HG02938 (cell line): ENCODE measurements around the gene LDAF1.
"Not testable (repeated sequence)": the region's sequence is repeated elsewhere in the genome, so short reads cannot be mapped to it uniquely, and the experiment has no call there.

Source experiments
- ATAC-seq: cut with Tn5 transposase; IDR thresholded peaks from one replicate; pipeline ENCODE4 v1.9.1; 2021; ENCODE audit warnings: mild to moderate bottlenecking, moderate library complexity; ENCODE audit not compliant: unreplicated experiment

LDAF1 gene

GRCh38 chr16:21158208-21159110 is at the start of gene LDAF1:
Gene LDAF1 (plus strand): TSS chr16:21158674. CDS start chr16:21161183, 2,509 bp downstream.
- peak; percentile 74 for ATAC-seq

- ATAC-seq = not testable (repeated sequence)
Measured at GRCh38 chr16:21115551-21115950, 42.9 kb upstream of the LDAF1 start.

- no peak for ATAC-seq
Measured at GRCh38 chr16:21116148-21116693, 42.3 kb upstream of the LDAF1 start.

- ATAC-seq = no peak
Measured at GRCh38 chr16:21117567-21117966, 40.9 kb upstream of the LDAF1 start.

- no peak for ATAC-seq
Measured at GRCh38 chr16:21120976-21121520, 37.4 kb upstream of the LDAF1 start.

- ATAC-seq = no peak
Measured at GRCh38 chr16:21125191-21125590, 33.3 kb upstream of the LDAF1 start.

- no peak for ATAC-seq
Measured at GRCh38 chr16:21126518-21126917, 32.0 kb upstream of the LDAF1 start.

- ATAC-seq = no peak
Measured at GRCh38 chr16:21128991-21129390, 29.5 kb upstream of the LDAF1 start.

- no peak for ATAC-seq
Measured at GRCh38 chr16:21130811-21131210, 27.7 kb upstream of the LDAF1 start.

- no peak for ATAC-seq
Measured at GRCh38 chr16:21134053-21134452, 24.4 kb upstream of the LDAF1 start.

GRCh38 chr16:21145738-21146137 is 12.7 kb upstream of the LDAF1 start:
- ATAC-seq = no peak

- no peak for ATAC-seq
Measured at GRCh38 chr16:21150375-21151001, 8.0 kb upstream of the LDAF1 start, which contains the start of gene DNAH3. Gene DNAH3 (minus strand): TSS chr16:21150846. CDS start chr16:21150319, 527 bp downstream.

GRCh38 chr16:21152160-21153030 is 6.1 kb upstream of the LDAF1 start:
- ATAC-seq = not testable (repeated sequence)

GRCh38 chr16:21153124-21153729 is 5.2 kb upstream of the LDAF1 start:
- not testable (repeated sequence) for ATAC-seq

- ATAC-seq = not testable (repeated sequence)
Measured at GRCh38 chr16:21156011-21156410, 2.5 kb upstream of the LDAF1 start.

- ATAC-seq = no peak
Measured at GRCh38 chr16:21156767-21157467, 1.6 kb upstream of the LDAF1 start.

GRCh38 chr16:21157632-21158031 is 842 bp upstream of the LDAF1 start:
- ATAC-seq = no peak

GRCh38 chr16:21159281-21159951 is 942 bp downstream of the LDAF1 start:
- no peak for ATAC-seq

- no peak for ATAC-seq
Measured at GRCh38 chr16:21160276-21160675, 1.8 kb downstream of the LDAF1 start.
